GM12878 (cell line): ENCODE measurements around the gene DDX54. TPM values are rescaled to one million over a fixed set of nuclear protein-coding genes. Genes with fewer than 3 reads are reported as not detected.

Experiments used
- ATAC-seq: fragments of 200-7000 bp; cut with Tn5 transposase; 3 replicates; pipeline ENCODE4 v1.9.1; 2020; ENCODE audit warnings: mild to moderate bottlenecking, moderate library complexity
- BruUV-seq: library from RNA; stranded (reverse); fragments of 400-500 nt; replicated peaks from 2 replicates; lab custom pipeline; 2021; lab: Mats Ljungman, UMichigan
- CTCF ChIA-PET: fragments of 300-600 bp; sonication (Branson Sonifier 250); formaldehyde crosslinking; extraction: SDS; loops from one replicate; lab custom pipeline; 2021; ENCODE audit warnings: inconsistent platforms; lab: Yijun Ruan, JAX
- POLR2A ChIA-PET: fragments of 350-600 bp; formaldehyde crosslinking; extraction: SDS; loops from one replicate; lab custom pipeline; 2021; ENCODE audit warnings: inconsistent platforms; lab: Charles Lee
- RAD21 ChIA-PET: fragments of 300-600 bp; sonication (Branson Sonifier 250); formaldehyde crosslinking; loops from one replicate; lab custom pipeline; 2023; ENCODE audit warnings: antibody characterized with exemption; ENCODE audit not compliant: unreplicated experiment; lab: Charles Lee
- SMC1A ChIA-PET: fragments of 300-600 bp; sonication (Branson Sonifier 250); formaldehyde crosslinking; loops from one replicate; lab custom pipeline; 2023; ENCODE audit not compliant: unreplicated experiment, uncharacterized antibody; lab: Charles Lee
- DNase-seq: peaks from one replicate; pipeline ENCODE4 v3.0.0-alpha.2; 2011; ENCODE audit warnings: low read depth, low spot score
- FAIRE-seq: peaks from 3 replicates; lab custom pipeline; 2011; peaks lifted over from hg19 to GRCh38; lab: Jason Lieb, UNC
- H2AFZ ChIP-seq: 2 replicates; pipeline ENCODE4 v1.6.0; 2011; ENCODE audit warnings: low read depth, low read length, control low read depth; ENCODE audit not compliant: control insufficient read depth
- H3K27ac ChIP-seq: 2 replicates; pipeline ENCODE4 v1.5.1; 2011; ENCODE audit warnings: control low read depth; ENCODE audit not compliant: control insufficient read depth, insufficient read depth
- H3K27me3 ChIP-seq, 2 experiments: replicated peaks in 1 of 2; 2 replicates each; pipeline versions ENCODE4 v1.6.0 to v1.6.1; 2011; ENCODE audit warnings: low read length in 1 of 2; ENCODE audit not compliant: control insufficient read depth in 2 of 2, insufficient read depth in 2 of 2
- H3K36me3 ChIP-seq, 2 experiments: 2 replicates each; pipeline ENCODE4 v1.5.1; 2011; ENCODE audit warnings: low read length in 1 of 2; ENCODE audit not compliant: control insufficient read depth in 2 of 2, insufficient read depth in 2 of 2
- H3K4me1 ChIP-seq: 2 replicates; pipeline ENCODE4 v1.6.1; 2011; ENCODE audit warnings: mild to moderate bottlenecking, low read length, moderate library complexity, mixed read lengths; ENCODE audit not compliant: control insufficient read depth, insufficient read depth
- H3K4me2 ChIP-seq: 2 replicates; pipeline ENCODE4 v1.6.0; 2011; ENCODE audit warnings: control low read depth; ENCODE audit not compliant: control insufficient read depth, insufficient read depth
- H3K4me3 ChIP-seq: fragments of 200-600 bp; sonication (generic); 2 replicates; pipeline ENCODE4 v1.5.1; 2016
- H3K79me2 ChIP-seq: 2 replicates; pipeline ENCODE4 v1.6.0; 2011; ENCODE audit warnings: low read length; ENCODE audit not compliant: control insufficient read depth, insufficient read depth
- H3K9ac ChIP-seq: 2 replicates; pipeline ENCODE4 v1.8.0; 2011; ENCODE audit warnings: low read length, control low read depth, mixed read lengths; ENCODE audit not compliant: control insufficient read depth, insufficient read depth
- H3K9me3 ChIP-seq: replicated peaks from 3 replicates; pipeline ENCODE4 v1.5.1; 2011; ENCODE audit warnings: mild to moderate bottlenecking, low read length; ENCODE audit not compliant: control insufficient read depth, insufficient read depth
- H4K20me1 ChIP-seq: 2 replicates; pipeline ENCODE4 v1.6.0; 2011; ENCODE audit not compliant: control insufficient read depth, insufficient read depth
- ATF7 ChIP-seq: fragments of 450-650 bp; IDR thresholded peaks from 2 replicates; pipeline ENCODE4 v1.6.1; 2016; ENCODE audit warnings: low read depth, mild to moderate bottlenecking
- CHD2 ChIP-seq: IDR thresholded peaks from 2 replicates; pipeline ENCODE4 v1.6.1; 2011; ENCODE audit warnings: low read depth, low read length, improper control_type of control experiment, borderline replicate concordance
- KLF5 ChIP-seq: fragments of 450-650 bp; IDR thresholded peaks from 2 replicates; pipeline ENCODE4 v1.6.1; 2014; ENCODE audit warnings: mild to moderate bottlenecking; ENCODE audit not compliant: partially characterized antibody
- RCOR1 ChIP-seq: conservative IDR thresholded peaks from 2 replicates; pipeline ENCODE4 v1.6.1; 2012; ENCODE audit warnings: low read depth, low read length, improper control_type of control experiment
- TARDBP ChIP-seq: IDR thresholded peaks from 2 replicates; pipeline ENCODE4 v1.6.1; 2016; ENCODE audit warnings: borderline replicate concordance
- WGBS: methylation state at CpG from one replicate; pipeline ENCODE4 v1.1.6; 2016; ENCODE audit warnings: low lambda C conversion rate; ENCODE audit not compliant: insufficient replicate concordance, insufficient coverage; ENCODE audit errors: missing lambda C conversion rate; 5-methylcytosine and 5-hydroxymethylcytosine counted together
- in situ Hi-C: fragments of 300-500 bp; cut with MboI; formaldehyde crosslinking; loops from 9 replicates; pipeline ENCODE4 v1.14.3; 2018; ENCODE audit warnings: mixed read lengths
- intact Hi-C: fragments of 100-400 bp; cut with micrococcal nuclease; formaldehyde crosslinking; loops from one replicate; pipeline ENCODE4 v1.14.2; 2022; ENCODE audit not compliant: unreplicated experiment
- polyA plus RNA-seq, 11 experiments: library from polyadenylated mRNA; depleted of rRNA in 4 of 11; unstranded in 6 of 11; stranded (reverse) in 5 of 11; fragments of >200 nt; fragmentation: Nextera tagmentation in 4 of 11; fragmentation: Illumina TruSeq in 1 of 11; extraction: Ambion mirVana in 4 of 11; extraction: Trizol in 1 of 11; gene quantifications; 1 replicate in 1 of 11; 2 replicates in 10 of 11; pipeline versions ENCODE4 v1.2.1 to v1.2.3, GENCODE V29; 2011 to 2016; ENCODE audit warnings: inconsistent platforms in 2 of 11, missing spikeins in 2 of 11, low read depth in 1 of 11
- total RNA-seq, 4 experiments: library from RNA; depleted of rRNA in 3 of 4; stranded (reverse); fragments of >200 nt in 3 of 4; fragmentation: Illumina TruSeq in 1 of 4; extraction: Trizol in 1 of 4; gene quantifications; 2 replicates each; pipeline versions ENCODE4 v1.2.1 to v1.2.3, GENCODE V29; 2013 to 2021
- TF ChIP-seq, protein P1 (sequence below): fragments of 450-650 bp; IDR thresholded peaks from 2 replicates; pipeline ENCODE4 v1.6.1; 2017; ENCODE audit warnings: mild to moderate bottlenecking

DDX54 gene
- total and polyA plus RNA-seq, 10 of the 15 experiments (the other 5 are each of a cell fraction or from before 2014, with no cell fraction given): 1.9 to 115 (median 56.3) TPM

- no peak for ATAC-seq
- TF ChIP-seq CHD2 (no peak), ATF7 (no peak), KLF5 (no peak), RCOR1 (no peak), TARDBP (no peak)
- TF ChIP-seq, protein P1, sequence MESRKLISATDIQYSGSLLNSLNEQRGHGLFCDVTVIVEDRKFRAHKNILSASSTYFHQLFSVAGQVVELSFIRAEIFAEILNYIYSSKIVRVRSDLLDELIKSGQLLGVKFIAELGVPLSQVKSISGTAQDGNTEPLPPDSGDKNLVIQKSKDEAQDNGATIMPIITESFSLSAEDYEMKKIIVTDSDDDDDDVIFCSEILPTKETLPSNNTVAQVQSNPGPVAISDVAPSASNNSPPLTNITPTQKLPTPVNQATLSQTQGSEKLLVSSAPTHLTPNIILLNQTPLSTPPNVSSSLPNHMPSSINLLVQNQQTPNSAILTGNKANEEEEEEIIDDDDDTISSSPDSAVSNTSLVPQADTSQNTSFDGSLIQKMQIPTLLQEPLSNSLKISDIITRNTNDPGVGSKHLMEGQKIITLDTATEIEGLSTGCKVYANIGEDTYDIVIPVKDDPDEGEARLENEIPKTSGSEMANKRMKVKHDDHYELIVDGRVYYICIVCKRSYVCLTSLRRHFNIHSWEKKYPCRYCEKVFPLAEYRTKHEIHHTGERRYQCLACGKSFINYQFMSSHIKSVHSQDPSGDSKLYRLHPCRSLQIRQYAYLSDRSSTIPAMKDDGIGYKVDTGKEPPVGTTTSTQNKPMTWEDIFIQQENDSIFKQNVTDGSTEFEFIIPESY: no peak
- H3K79me2 ChIP-seq: no peaks in the 10 kb centered on the region
- POLR2A ChIA-PET: interaction anchor here (0.7 kb wide), 1 partner anchor 33 kb away, joined by 3 read pairs; no protein-coding TSS in a partner anchor
- no peak overlapping the region for H2AFZ ChIP-seq
- 63% methylated on average over 7 of the region's 7 CpGs for WGBS
- FAIRE-seq: no peak
- SMC1A ChIA-PET: no interaction called here
- RAD21 ChIA-PET: interaction anchor here (0.6 to 0.7 kb wide), 3 partner anchors 33 to 1327 kb away, joined by 3 to 4 read pairs (median 3); no protein-coding TSS in a partner anchor
- BruUV-seq: no TSS peak
- no peak for DNase-seq
- no peaks in the 10 kb centered on the region for H3K9me3 ChIP-seq
- in situ Hi-C loops: no loop called here
- H3K4me1 ChIP-seq: no peaks in the 10 kb centered on the region; the same call in 1 of the 2 replicates
- CTCF ChIA-PET: interaction anchor here (0.6 kb wide), 1 partner anchor 79 kb away, joined by 4 read pairs; no protein-coding TSS in a partner anchor
- intact Hi-C loops: no loop called here
- no peak overlapping the region for H3K27ac ChIP-seq
- no peak overlapping the region for H3K4me3 ChIP-seq
- H3K9ac ChIP-seq: no peak overlapping the region
- no peaks in the 10 kb centered on the region for H3K27me3 ChIP-seq
- no peaks in the 10 kb centered on the region for H4K20me1 ChIP-seq
- no peaks in the 10 kb centered on the region for H3K36me3 ChIP-seq
- no peak overlapping the region for H3K4me2 ChIP-seq
Observed at GRCh38 chr12:113140706-113141105, 44.6 kb downstream of the DDX54 start.
